Posterior cingulate gyrus (tissue), 11 donors: ENCODE measurements around the gene EDA.
"Not testable (repeated sequence)": the region's sequence is repeated elsewhere in the genome, so short reads cannot be mapped to it uniquely, and the experiment has no call there.

ENCODE experiments used
- DNase-seq, 10 donors: peaks; one replicate each; pipeline versions ENCODE4 v3.0.0 to v3.0.0-alpha.2; 2020 to 2021; ENCODE audit warnings: mixed read lengths in 3 of 10
- intact Hi-C: fragments of 100-400 bp; cut with DNase I; formaldehyde crosslinking; loops from one replicate; pipeline ENCODE4 v1.15.1; 2023

Gene EDA

DNA sequence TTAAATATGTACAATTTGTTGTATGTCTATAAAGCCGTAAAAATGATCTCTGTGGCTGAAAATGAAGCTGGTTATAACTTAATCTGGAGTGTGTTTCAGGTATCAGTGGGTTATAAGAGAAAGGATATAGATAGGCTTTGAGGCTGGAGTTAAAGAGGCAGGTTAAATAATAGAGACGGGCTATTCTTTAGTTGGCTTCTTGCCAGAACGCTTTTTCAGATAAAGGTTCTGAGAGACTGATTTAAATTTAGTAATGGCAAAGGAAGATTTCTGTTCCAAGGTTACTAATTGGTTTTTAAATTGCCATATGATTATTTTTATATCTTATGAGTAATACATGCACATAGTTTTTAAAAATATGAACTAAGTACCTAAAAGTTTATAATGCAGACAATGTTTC, 316.4 kb downstream of the EDA start:
- intact Hi-C loops, result no loop called here
- DNase-seq, result no peak

GRCh38 chrX:69948276-69948797, 332.4 kb downstream of the EDA start:
- intact Hi-C loops, result no loop called here
- no peak for DNase-seq

DNA sequence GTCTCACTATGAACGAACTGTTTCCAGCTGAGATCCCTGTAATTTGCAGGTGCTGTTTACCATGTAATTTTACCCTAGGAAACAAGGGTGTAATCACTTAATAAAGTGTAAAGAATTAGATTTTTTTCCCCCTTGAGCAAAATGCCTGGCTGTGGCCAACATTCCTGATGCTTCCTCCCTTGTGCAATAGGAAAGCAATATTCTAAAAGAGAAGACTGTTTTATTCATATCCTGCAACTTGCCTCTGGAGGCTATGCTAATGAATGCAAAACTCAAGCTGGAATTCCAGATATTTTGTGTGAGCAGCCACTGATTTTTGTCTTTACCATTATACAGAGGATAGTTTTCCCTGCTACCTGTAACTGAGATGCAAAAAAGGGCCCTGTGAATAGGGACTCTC, 335.8 kb downstream of the EDA start:
- no peak for DNase-seq

DNA sequence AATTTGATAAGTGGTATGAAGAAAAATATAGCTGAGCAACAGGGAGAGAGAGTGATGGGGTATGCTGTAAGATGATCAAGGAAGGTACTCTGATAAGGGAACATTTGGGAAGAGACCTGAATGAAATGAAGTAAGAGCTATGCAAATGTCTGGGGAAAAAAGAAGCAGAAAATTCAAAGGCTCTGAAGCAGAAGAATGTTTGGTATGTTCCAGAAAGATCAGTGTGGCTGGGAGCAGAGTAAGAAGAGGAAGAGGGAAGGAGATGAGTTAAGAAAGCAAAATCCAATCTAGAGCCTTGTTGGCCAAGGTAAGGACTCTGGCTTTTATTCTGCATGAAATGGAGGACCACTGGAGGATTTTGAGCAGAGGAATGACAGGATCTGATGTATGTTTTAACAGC, 343.8 kb downstream of the EDA start:
- DNase-seq, result no peak
- intact Hi-C loops, result no loop called here

More for the DNA sequence above, 335.8 kb downstream of the EDA start:
- intact Hi-C loops, result no loop called here

DNA sequence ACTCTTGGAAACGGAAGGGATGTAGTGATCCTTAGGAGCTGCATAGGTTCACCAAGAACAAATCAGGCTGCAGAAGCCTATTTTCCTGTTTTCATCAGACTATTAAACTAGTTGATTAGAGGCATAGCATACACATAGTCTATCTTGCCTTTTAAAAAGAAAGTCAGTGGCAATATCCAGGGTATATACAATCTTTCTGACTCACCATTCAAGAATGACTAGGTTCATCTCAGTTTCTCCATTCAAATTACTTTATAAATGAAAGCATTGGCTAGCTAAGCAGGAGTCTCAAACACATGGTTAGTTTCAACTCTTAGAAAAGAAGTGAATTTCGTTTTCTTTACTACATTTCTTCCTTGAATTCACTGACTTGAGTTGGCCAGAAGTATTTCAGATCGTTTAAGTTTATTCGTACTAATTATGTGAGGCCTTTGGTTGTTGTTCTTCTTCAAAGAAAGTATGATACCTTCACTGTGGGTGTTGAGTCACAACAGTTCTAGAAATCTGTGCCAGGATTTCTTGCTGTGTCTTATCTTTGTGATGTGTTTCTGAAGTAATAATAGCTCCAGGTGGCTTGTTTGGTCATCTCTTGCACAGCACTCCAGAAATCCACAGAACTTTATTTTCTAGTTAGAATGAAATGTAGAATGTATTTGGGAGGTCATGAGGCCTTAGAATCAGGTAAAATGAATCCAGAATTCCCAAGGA, 345.6 kb downstream of the EDA start:
- DNase-seq, result no peak

GRCh38 chrX:69968950-69969349, 353.0 kb downstream of the EDA start:
- intact Hi-C loops, result no loop called here
- DNase-seq, result peak in 5 of 10 donors; percentile 4 to 28 (median 10)

More for the DNA sequence above, 345.6 kb downstream of the EDA start:
- intact Hi-C loops, result no loop called here

GRCh38 chrX:69969460-69969859, 353.5 kb downstream of the EDA start:
- DNase-seq, result no peak
- intact Hi-C loops, result no loop called here

DNA sequence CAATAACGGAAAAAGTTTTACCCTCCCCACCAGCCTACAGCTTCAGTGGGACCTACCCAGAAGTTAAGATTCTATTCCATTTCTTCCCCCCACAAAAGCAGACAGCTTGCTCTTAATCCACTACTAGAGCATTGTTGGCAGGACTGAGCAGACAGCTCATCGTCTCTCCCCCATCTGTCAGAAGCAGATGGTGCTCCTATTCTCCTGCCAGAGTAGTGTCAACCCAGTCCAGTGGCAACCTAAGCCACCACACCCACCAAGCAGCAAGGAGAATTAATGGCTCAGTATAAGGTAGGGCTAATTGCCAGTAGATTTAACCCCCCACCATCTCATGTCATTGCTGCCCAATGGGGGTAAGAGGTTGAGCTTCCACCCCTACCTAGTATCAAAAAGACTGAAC, 371.8 kb downstream of the EDA start:
- intact Hi-C loops, result no loop called here
- DNase-seq, result peak in 1 of 10 donors; percentile 3

GRCh38 chrX:69988955-69989394, 373.1 kb downstream of the EDA start:
- no peak for DNase-seq
- intact Hi-C loops, result no loop called here

- intact Hi-C loops, result no loop called here
- no peak for DNase-seq
Measured at GRCh38 chrX:69991685-69992084, 375.8 kb downstream of the EDA start.

DNA sequence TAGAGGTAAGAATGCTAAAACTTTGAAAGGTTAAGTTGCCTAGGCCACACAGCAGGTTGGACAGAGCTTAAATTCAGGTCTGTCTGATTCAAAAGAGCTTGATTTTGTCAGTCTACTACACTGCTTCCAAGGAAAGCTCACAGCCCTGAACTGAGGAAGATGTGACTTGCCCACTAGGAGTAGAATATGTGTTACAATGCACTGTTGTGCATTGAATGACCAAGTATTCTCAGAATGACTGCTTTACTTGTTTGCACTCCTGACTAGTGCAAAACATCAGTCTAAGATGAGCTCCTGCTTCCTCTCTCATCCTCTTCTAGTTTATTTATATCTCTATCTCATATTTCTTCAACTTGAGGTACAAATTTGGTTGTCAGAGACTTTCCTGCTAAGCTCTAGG, 377.6 kb downstream of the EDA start:
- intact Hi-C loops, result no loop called here
- DNase-seq, result no peak

GRCh38 chrX:69995362-69996112, 379.6 kb downstream of the EDA start:
- no peak for DNase-seq
- intact Hi-C loops, result no loop called here

DNA sequence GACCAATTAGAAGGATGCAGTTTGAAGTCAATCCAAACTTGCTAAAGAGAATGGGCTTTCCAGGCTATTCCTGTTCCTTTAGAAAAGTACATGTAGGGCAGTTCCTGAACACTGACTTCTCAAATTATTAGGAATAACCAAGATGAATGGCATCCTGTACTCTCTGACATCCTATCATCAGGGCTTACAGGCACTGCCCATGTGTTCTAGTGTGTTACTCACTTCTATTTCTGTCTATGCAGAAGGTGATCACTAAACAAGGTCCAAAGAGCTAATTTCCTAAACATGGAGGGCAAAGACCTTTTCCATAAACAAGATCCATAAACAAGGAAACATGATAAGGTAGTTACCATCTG, 380.2 kb downstream of the EDA start:
- DNase-seq, result no peak

GRCh38 chrX:69998299-69998698, 382.4 kb downstream of the EDA start:
- DNase-seq, intact Hi-C loops: not testable (repeated sequence)

More for the DNA sequence above, 380.2 kb downstream of the EDA start:
- intact Hi-C loops, result no loop called here

DNA sequence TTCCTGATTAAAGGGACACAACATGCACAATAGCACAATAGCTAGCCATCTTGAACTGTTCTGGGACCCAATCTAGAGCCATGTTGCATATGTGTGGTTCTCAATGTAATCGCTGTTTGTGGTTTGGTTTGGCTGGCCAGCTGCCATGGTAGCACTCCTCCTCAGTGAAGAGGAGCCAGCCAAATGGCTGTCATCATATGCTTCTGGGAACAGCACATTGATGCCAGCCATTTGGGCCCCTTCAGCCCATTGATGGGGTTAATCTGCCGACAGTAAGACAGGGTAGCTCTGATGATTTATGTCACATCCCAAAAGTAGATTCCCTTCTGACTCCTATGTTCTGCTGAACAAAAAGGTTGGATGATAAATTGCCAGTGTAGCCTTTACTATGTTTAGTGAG, 385.4 kb downstream of the EDA start:
- intact Hi-C loops, result no loop called here
- DNase-seq, result peak in 1 of 10 donors; percentile 51

- intact Hi-C loops, result no loop called here
- no peak for DNase-seq
Measured at GRCh38 chrX:70001708-70002341, 385.9 kb downstream of the EDA start.

DNA sequence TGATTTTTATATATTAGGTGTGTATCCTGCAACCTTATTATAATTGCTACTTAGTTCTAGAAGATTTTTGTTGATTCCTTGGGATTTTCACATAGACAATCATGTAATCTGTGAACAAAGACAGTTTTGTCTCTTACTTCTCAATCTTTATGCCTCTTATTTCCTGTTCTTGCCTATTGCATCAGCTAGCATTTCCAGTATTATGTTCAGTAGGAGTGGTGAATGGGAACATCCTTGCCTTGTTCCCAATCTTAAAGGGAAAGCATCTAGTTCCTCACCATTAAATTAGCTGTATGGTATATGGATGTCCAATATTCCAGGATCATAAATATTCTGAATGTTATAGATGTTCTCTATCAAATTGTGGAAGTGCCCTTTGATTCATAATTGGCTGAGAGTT, 392.0 kb downstream of the EDA start:
- DNase-seq, result no peak
- intact Hi-C loops, result no loop called here

- no peak for DNase-seq
- intact Hi-C loops, result no loop called here
Measured at GRCh38 chrX:70009049-70009448, 393.1 kb downstream of the EDA start.

GRCh38 chrX:70009970-70010369, 394.1 kb downstream of the EDA start:
- intact Hi-C loops, result no loop called here
- no peak for DNase-seq

- intact Hi-C loops, result no loop called here
- no peak for DNase-seq
Measured at GRCh38 chrX:70012756-70013155, 396.8 kb downstream of the EDA start.
